ENCODE results near the gene CIB2.

DNA sequence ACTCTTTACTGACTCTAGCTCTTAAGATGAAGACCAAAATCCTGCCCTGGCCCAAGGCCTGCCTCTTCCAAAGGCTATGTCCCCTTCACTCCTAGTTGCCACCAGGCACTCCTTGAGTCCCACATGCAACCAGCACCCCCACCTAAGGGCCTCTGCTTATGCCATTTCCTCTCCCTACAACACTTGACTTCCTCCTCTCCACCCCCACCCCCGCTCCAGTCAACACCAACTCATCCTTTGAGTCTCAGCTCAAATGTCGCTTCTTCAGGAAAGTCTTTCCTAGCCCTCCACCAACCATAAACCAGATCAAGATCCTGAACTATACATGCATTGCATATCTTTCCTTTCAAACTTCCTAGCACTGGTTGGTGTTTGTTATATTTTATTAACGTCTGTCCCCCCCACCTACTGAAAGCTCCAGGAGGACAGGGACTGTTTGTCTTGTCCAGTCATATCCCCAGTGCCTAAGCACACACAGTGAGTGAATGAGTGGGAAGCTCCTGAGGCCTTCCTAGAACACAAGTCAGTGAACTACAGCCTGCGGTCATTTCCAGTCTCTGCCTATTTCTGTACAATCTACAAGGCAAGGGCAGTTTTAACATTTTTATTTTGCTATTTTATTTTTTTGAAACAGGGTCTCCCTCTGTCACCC is 61.1 kb downstream of the CIB2 start:
- TF ChIP-seq HOXA7 (CRISPR knock-in tag; IDR thresholded peaks at IDR 0.05) (no peak), EHMT2 (IDR thresholded peaks at IDR 0.05; ENCODE audit: low read depth) (no peak), PHF8 (IDR thresholded peaks at IDR 0.05; ENCODE audit: borderline replicate concordance, low read depth) (no peak), POLR2A (IDR thresholded peaks at IDR 0.05; ENCODE audit: low read length) (no peak), ZFP36 (IDR thresholded peaks at IDR 0.05; ENCODE audit: borderline replicate concordance, partially characterized antibody) (no peak), EP300 (IDR thresholded peaks at IDR 0.05) (no peak), CBX8 (IDR thresholded peaks at IDR 0.05) (no peak), RAD21 (conservative IDR thresholded peaks at IDR 0.05 in 1 of 2, IDR thresholded peaks at IDR 0.05 in 1 of 2) (no peak), ZC3H11A (IDR thresholded peaks at IDR 0.05) (no peak), NR3C1 (IDR thresholded peaks at IDR 0.05) (no peak), JUN (IDR thresholded peaks at IDR 0.05) (no peak)
- TF ChIP-seq, protein P1, sequence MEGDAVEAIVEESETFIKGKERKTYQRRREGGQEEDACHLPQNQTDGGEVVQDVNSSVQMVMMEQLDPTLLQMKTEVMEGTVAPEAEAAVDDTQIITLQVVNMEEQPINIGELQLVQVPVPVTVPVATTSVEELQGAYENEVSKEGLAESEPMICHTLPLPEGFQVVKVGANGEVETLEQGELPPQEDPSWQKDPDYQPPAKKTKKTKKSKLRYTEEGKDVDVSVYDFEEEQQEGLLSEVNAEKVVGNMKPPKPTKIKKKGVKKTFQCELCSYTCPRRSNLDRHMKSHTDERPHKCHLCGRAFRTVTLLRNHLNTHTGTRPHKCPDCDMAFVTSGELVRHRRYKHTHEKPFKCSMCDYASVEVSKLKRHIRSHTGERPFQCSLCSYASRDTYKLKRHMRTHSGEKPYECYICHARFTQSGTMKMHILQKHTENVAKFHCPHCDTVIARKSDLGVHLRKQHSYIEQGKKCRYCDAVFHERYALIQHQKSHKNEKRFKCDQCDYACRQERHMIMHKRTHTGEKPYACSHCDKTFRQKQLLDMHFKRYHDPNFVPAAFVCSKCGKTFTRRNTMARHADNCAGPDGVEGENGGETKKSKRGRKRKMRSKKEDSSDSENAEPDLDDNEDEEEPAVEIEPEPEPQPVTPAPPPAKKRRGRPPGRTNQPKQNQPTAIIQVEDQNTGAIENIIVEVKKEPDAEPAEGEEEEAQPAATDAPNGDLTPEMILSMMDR (IDR thresholded peaks at IDR 0.05), result no peak

All from A549 (cell line).